Measurements from ENCODE around the gene GTF3C1.

GTF3C1 gene

DNA sequence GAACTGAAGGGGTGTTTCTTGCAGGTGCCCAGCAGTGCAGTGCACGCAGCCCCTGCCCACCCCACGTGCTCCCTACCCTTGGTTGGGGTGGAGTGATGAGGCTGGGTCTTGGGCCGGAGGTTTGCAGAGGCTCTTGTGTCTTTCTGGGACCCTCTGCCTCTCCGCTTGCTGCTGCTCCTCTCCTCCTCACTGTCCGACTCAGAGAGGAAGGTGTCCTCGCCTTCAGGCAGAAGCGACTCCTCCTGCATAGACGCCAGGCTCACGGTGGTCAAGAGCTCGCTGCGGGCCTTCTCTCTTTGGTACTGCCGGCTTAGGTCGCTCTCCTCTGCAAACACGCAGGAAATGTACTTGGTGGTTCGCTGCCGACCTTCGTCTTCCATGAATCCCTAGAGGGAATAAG, 42.9 kb downstream of the GTF3C1 start:
- Mint-ChIP-seq H3K9me3 (no peaks in the 10 kb centered on the region), H3K4me1 (no peaks in the 10 kb centered on the region), H3K36me3 (ENCODE audit: insufficient read depth) (peaks cover 51% of the 10 kb centered on the region), H3K4me3 (no peak overlapping the region), H3K27me3 (no peaks in the 10 kb centered on the region), H3K27ac (ENCODE audit: low read depth) (no peak overlapping the region)
- no peak for ATAC-seq (replicated peaks; ENCODE audit: extremely low read depth, poor library complexity, severe bottlenecking)
- DNase-seq (ENCODE audit: low spot score in 2 of 2), result no peak

- DNase-seq (ENCODE audit: low spot score in 2 of 2) (no peak), ATAC-seq (replicated peaks; ENCODE audit: extremely low read depth, poor library complexity, severe bottlenecking) (no peak)
- H3K36me3 Mint-ChIP-seq (ENCODE audit: insufficient read depth), result peaks cover 57% of the 10 kb centered on the region
- no peaks in the 10 kb centered on the region for H3K9me3 Mint-ChIP-seq
- H3K4me1 Mint-ChIP-seq, result no peaks in the 10 kb centered on the region
- no peaks in the 10 kb centered on the region for H3K27me3 Mint-ChIP-seq
- H3K4me3 Mint-ChIP-seq, result no peak overlapping the region
- H3K27ac Mint-ChIP-seq (ENCODE audit: low read depth), result peak overlapping the region; percentile 72
These were observed 44.1 kb downstream of the GTF3C1 start for GRCh38 chr16:27505297-27506236.

GRCh38 chr16:27503662-27504061, 46.1 kb downstream of the GTF3C1 start:
- Mint-ChIP-seq H3K27ac (ENCODE audit: low read depth) (no peak overlapping the region), H3K4me3 (no peak overlapping the region), H3K9me3 (no peaks in the 10 kb centered on the region), H3K4me1 (no peaks in the 10 kb centered on the region), H3K27me3 (no peaks in the 10 kb centered on the region), H3K36me3 (ENCODE audit: insufficient read depth) (peaks cover 58% of the 10 kb centered on the region)
- ATAC-seq (replicated peaks; ENCODE audit: extremely low read depth, poor library complexity, severe bottlenecking) (no peak), DNase-seq (ENCODE audit: low spot score in 2 of 2) (no peak)

DNA sequence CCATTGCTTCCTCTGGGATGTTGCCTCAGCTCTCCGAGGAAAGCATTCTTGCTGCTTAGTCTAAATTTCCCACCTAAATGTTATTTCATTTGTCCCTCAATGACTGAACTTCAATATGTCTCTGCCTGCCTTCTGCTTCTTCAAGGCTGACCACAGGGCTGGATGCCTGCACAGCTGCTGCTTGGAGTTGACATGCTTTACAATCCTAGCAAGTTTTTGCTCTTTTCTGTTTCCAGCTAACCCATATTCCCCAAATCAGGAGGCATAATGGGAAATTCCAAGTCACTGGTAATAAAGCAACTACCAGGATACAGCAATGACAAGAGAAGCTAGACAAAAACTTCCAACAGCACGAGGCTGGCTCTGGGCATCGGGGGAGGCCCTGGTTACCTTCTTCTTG, 48.9 kb downstream of the GTF3C1 start:
- peaks cover 62% of the 10 kb centered on the region for H3K36me3 Mint-ChIP-seq (ENCODE audit: insufficient read depth)

DNA sequence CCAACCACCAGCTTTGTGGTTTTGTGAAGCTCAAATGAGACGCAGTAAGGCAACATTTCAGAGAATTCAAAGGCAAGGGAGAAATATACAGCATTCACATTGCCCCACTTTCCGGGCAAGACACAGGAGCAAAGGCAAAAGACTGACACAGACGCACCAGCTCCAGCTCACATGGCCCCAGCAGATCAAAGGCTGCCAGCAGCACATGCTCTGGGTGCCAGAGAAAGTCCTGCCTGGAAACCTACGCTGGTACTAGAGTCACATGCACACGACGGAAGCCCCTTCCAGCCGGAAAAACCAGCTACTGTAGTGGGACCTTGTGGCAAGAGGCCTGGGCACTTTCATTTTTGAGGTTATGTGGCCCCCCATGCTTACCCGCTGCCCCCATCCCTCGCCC, 50.1 kb downstream of the GTF3C1 start:
- ATAC-seq (replicated peaks; ENCODE audit: extremely low read depth, poor library complexity, severe bottlenecking), result no peak
- no peak overlapping the region for H3K4me3 Mint-ChIP-seq
- DNase-seq (ENCODE audit: low spot score in 2 of 2), result no peak
- H3K27me3 Mint-ChIP-seq, result no peaks in the 10 kb centered on the region
- no peaks in the 10 kb centered on the region for H3K9me3 Mint-ChIP-seq
- no peak overlapping the region for H3K27ac Mint-ChIP-seq (ENCODE audit: low read depth)
- H3K36me3 Mint-ChIP-seq (ENCODE audit: insufficient read depth), result peaks cover 61% of the 10 kb centered on the region
- H3K4me1 Mint-ChIP-seq, result no peaks in the 10 kb centered on the region

More for the DNA sequence above, 48.9 kb downstream of the GTF3C1 start:
- Mint-ChIP-seq H3K27ac (ENCODE audit: low read depth) (no peak overlapping the region), H3K9me3 (no peaks in the 10 kb centered on the region), H3K27me3 (no peaks in the 10 kb centered on the region), H3K4me3 (no peak overlapping the region), H3K4me1 (no peaks in the 10 kb centered on the region)
- no peak for ATAC-seq (replicated peaks; ENCODE audit: extremely low read depth, poor library complexity, severe bottlenecking)
- DNase-seq (ENCODE audit: low spot score in 2 of 2), result no peak

GRCh38 chr16:27498916-27499658, 50.6 kb downstream of the GTF3C1 start:
- no peak overlapping the region for H3K4me3 Mint-ChIP-seq
- H3K27me3 Mint-ChIP-seq, result no peaks in the 10 kb centered on the region
- DNase-seq (ENCODE audit: low spot score in 2 of 2) (no peak), ATAC-seq (replicated peaks; ENCODE audit: extremely low read depth, poor library complexity, severe bottlenecking) (no peak)
- peaks cover 65% of the 10 kb centered on the region for H3K36me3 Mint-ChIP-seq (ENCODE audit: insufficient read depth)
- no peaks in the 10 kb centered on the region for H3K4me1 Mint-ChIP-seq
- H3K27ac Mint-ChIP-seq (ENCODE audit: low read depth), result peak overlapping the region; percentile 53
- H3K9me3 Mint-ChIP-seq, result no peaks in the 10 kb centered on the region

GRCh38 chr16:27498031-27498825, 51.5 kb downstream of the GTF3C1 start:
- H3K27me3 Mint-ChIP-seq, result no peaks in the 10 kb centered on the region
- no peaks in the 10 kb centered on the region for H3K4me1 Mint-ChIP-seq
- ATAC-seq (replicated peaks; ENCODE audit: extremely low read depth, poor library complexity, severe bottlenecking), result no peak
- peaks cover 59% of the 10 kb centered on the region for H3K36me3 Mint-ChIP-seq (ENCODE audit: insufficient read depth)
- H3K4me3 Mint-ChIP-seq, result no peak overlapping the region
- H3K27ac Mint-ChIP-seq (ENCODE audit: low read depth), result peak overlapping the region; percentile 53
- DNase-seq (ENCODE audit: low spot score in 2 of 2), result no peak
- H3K9me3 Mint-ChIP-seq, result no peaks in the 10 kb centered on the region

DNA sequence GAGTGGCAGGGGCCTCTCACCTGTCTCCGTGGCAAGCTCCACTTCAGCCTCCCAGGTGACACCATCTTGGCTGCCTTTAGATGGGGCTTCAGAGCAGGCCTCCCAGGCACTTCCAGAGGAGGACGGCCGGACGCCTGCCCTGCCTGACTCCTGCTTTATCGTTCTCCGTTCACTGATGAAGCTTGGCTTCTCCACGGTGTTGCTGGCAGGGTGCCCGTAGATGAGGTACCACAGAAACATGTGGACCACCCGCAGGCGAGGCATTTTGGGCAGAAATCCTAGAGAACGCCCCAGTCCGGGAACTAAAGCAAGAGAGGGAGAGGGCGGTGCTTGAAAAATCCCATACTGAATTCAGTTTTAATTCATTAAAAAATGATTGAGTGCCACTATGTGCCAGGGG, 54.5 kb downstream of the GTF3C1 start:
- no peaks in the 10 kb centered on the region for H3K27me3 Mint-ChIP-seq
- no peaks in the 10 kb centered on the region for H3K9me3 Mint-ChIP-seq
- no peak overlapping the region for H3K4me3 Mint-ChIP-seq
- ATAC-seq (replicated peaks; ENCODE audit: extremely low read depth, poor library complexity, severe bottlenecking), result no peak
- peaks cover 55% of the 10 kb centered on the region for H3K36me3 Mint-ChIP-seq (ENCODE audit: insufficient read depth)
- H3K4me1 Mint-ChIP-seq, result peaks cover 14% of the 10 kb centered on the region
- DNase-seq (ENCODE audit: low spot score in 2 of 2), result no peak
- H3K27ac Mint-ChIP-seq (ENCODE audit: low read depth), result peak overlapping the region; percentile 76

DNA sequence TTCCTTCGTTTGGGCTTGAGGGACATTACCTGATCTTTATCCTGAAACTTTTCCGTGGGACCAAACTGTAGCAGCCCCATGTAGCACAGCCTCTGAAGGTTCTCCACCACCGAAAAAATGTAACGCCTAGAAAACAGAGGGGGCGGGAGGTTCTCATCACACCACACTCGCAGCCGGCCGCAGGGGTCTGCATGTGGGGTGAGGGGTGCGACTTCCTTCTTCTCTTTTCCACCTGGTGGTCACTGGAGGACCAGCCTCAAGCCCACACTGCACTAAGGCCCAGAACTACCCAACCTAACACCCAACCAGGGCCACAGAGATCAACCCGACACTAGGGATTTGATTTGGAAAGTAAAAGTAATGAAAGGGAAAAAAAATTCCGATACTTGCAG, 57.1 kb downstream of the GTF3C1 start:
- peak overlapping the region; percentile 36 for H3K4me3 Mint-ChIP-seq
- peaks cover 51% of the 10 kb centered on the region for H3K36me3 Mint-ChIP-seq (ENCODE audit: insufficient read depth)
- DNase-seq (ENCODE audit: low spot score in 2 of 2) (no peak), ATAC-seq (replicated peaks; ENCODE audit: extremely low read depth, poor library complexity, severe bottlenecking) (no peak)
- no peaks in the 10 kb centered on the region for H3K27me3 Mint-ChIP-seq
- H3K4me1 Mint-ChIP-seq, result peaks cover 14% of the 10 kb centered on the region
- H3K9me3 Mint-ChIP-seq, result no peaks in the 10 kb centered on the region
- H3K27ac Mint-ChIP-seq (ENCODE audit: low read depth), result peak overlapping the region; percentile 95

GRCh38 chr16:27491894-27492587, 57.7 kb downstream of the GTF3C1 start:
- H3K27me3 Mint-ChIP-seq, result no peaks in the 10 kb centered on the region
- peak overlapping the region; percentile 48 for H3K4me3 Mint-ChIP-seq
- H3K9me3 Mint-ChIP-seq, result no peaks in the 10 kb centered on the region
- H3K36me3 Mint-ChIP-seq (ENCODE audit: insufficient read depth), result peaks cover 52% of the 10 kb centered on the region
- H3K4me1 Mint-ChIP-seq, result peaks cover 14% of the 10 kb centered on the region
- ATAC-seq (replicated peaks; ENCODE audit: extremely low read depth, poor library complexity, severe bottlenecking) (peak; percentile 86), DNase-seq (ENCODE audit: low spot score in 2 of 2) (peak in 1 of 2 donors; percentile 25)
- H3K27ac Mint-ChIP-seq (ENCODE audit: low read depth), result peak overlapping the region; percentile 95

DNA sequence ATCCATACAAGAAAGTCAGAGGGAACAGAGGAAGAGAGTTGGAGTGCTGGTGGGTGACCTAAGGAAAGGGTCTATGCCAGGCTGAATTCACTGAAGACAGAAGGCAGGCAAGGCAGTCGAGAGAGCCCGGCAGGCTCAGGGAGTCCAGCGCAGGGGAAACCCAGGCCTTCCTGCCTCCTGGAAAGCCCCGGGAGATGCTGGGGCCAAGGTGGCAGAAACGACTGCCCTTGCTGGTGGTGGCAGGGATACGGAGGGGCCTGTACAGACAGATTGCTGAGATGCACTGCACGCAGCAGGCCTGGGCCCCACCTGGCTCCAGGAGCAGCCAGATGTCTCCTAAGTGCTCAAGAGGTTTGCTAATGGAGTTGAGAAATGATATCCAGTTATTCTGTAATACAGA, 59.8 kb downstream of the GTF3C1 start:
- H3K9me3 Mint-ChIP-seq, result no peaks in the 10 kb centered on the region
- H3K4me3 Mint-ChIP-seq, result no peak overlapping the region
- peak overlapping the region; percentile 19 for H3K27ac Mint-ChIP-seq (ENCODE audit: low read depth)
- H3K36me3 Mint-ChIP-seq (ENCODE audit: insufficient read depth), result peaks cover 51% of the 10 kb centered on the region
- DNase-seq (ENCODE audit: low spot score in 2 of 2) (no peak), ATAC-seq (replicated peaks; ENCODE audit: extremely low read depth, poor library complexity, severe bottlenecking) (no peak)
- H3K4me1 Mint-ChIP-seq, result peaks cover 14% of the 10 kb centered on the region
- no peaks in the 10 kb centered on the region for H3K27me3 Mint-ChIP-seq

- no peaks in the 10 kb centered on the region for H3K27me3 Mint-ChIP-seq
- H3K27ac Mint-ChIP-seq (ENCODE audit: low read depth), result peak overlapping the region; percentile 19
- H3K9me3 Mint-ChIP-seq, result no peaks in the 10 kb centered on the region
- DNase-seq (ENCODE audit: low spot score in 2 of 2), result no peak
- peaks cover 47% of the 10 kb centered on the region for H3K36me3 Mint-ChIP-seq (ENCODE audit: insufficient read depth)
- H3K4me1 Mint-ChIP-seq, result peaks cover 14% of the 10 kb centered on the region
- H3K4me3 Mint-ChIP-seq, result no peak overlapping the region
- no peak for ATAC-seq (replicated peaks; ENCODE audit: extremely low read depth, poor library complexity, severe bottlenecking)
These were observed 60.3 kb downstream of the GTF3C1 start for GRCh38 chr16:27489421-27489820.
